ENCODE data around the gene ARRDC2. TPM values are rescaled to one million over a fixed set of nuclear protein-coding genes. Genes with fewer than 3 reads are reported as not detected.

The ARRDC2 gene
- polyA plus RNA-seq, 1 donor = 2.3 TPM

DNA sequence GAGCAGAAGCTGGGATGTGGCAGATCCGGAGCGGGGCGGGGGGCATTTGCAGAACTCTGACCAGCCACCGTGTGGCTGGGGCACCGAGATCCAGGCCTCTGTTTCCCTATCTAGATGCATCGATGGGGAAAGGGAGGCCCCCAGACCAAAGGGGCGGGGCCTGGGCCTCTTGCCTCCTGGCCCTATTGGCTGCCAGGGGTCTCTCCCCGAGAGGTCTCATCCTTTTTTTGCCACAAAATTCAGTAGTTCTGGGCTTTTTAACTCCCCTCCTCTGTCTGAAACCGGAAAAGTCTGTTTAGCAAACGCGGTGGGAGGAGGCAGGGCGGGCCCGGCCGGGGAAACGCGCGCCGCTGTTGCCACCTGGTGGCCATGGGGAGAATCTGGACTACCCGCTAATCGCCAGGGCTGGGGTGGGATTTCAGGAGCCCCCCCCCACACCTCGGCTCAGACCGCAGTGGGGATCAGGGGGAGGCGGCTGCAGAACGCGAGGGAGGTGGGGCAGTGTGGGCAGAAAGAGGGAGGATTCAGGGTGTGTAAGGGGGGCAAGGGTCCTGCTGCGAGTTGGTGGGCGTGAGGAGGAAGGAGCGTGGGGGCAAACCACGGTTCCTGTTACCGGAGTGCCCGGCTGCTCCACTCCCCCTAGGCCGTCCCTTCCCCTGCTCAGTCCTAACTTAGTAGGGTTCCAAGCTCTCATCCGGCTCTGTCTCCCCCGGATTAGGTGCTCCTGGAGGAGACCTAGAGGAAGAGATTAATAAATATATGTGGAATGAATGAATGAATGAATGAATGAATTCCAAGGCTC lies 50.4 kb downstream of the ARRDC2 start:
- DNase-seq = peak; percentile 83

- DNase-seq = no peak
These were observed 51.3 kb downstream of the ARRDC2 start for GRCh38 chr19:18059297-18059696.

DNA sequence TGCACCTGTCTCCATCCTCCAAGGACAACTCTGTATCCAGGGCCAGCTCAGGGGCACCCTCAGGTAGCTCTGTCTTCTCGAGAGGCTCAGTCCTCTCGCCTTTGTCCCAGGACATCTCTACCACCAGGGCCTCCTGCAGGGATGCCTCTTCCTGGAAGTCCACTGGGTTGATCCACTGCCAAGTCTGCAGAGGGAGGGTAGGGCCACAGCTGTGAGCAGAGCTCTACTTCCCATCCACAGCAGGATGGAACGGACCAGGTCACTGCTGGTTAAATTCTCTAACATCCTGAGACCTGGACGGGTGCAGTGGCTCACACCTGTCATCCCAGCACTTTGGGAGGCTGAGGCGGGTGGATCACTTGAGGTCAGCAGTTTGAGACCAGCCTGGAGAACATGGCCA lies 51.9 kb downstream of the ARRDC2 start:
- DNase-seq = no peak

DNA sequence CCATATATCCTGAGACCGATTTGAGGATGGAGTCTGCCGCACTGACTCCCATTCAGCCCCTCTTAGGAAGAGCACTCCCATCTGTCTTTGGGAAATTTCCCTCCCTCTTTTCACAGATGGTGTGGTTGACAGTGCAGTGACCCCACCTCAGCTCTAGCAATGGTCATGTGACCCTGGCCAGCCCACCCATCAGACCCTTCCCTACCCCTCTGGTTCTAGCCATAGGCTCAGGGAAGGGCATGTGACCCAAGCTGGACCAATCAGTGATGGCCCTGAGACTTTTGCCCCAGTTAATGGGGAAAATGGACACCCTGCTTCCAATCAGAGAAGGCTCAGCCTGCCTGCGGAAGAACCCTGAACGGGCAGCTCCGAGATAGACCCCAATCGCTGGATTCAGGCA lies 52.5 kb downstream of the ARRDC2 start:
- DNase-seq = no peak

GRCh38 chr19:18062028-18062427 lies 54.1 kb downstream of the ARRDC2 start:
- DNase-seq = no peak

GRCh38 chr19:18063463-18063862 lies 55.5 kb downstream of the ARRDC2 start:
- no peak for DNase-seq

Other genes with a start within 250 kb of the ARRDC2 start
- gene B3GNT3, start 213.0 kb upstream of the ARRDC2 start, polyA plus RNA-seq (ENCODE audit: insufficient read length) = 8.7 TPM
- 0.18 TPM for gene INSL3, start 186.7 kb upstream of the ARRDC2 start, polyA plus RNA-seq (ENCODE audit: insufficient read length)
- 4.3 TPM for gene JAK3, start 160.2 kb upstream of the ARRDC2 start, polyA plus RNA-seq (ENCODE audit: insufficient read length)
- 759 TPM for gene RPL18A, start 148.3 kb upstream of the ARRDC2 start, polyA plus RNA-seq (ENCODE audit: insufficient read length)
- gene SLC5A5, start 136.2 kb upstream of the ARRDC2 start, polyA plus RNA-seq (ENCODE audit: insufficient read length) = 0.12 TPM
- gene CCDC124, start 75.2 kb upstream of the ARRDC2 start, polyA plus RNA-seq (ENCODE audit: insufficient read length) = 43.6 TPM
- gene KCNN1, start 41.1 kb upstream of the ARRDC2 start, polyA plus RNA-seq (ENCODE audit: insufficient read length) = 5.6 TPM
- 0.28 TPM for gene IL12RB1, start 78.8 kb downstream of the ARRDC2 start, polyA plus RNA-seq (ENCODE audit: insufficient read length)
- gene MAST3, start 89.6 kb downstream of the ARRDC2 start, polyA plus RNA-seq (ENCODE audit: insufficient read length) = 6.3 TPM
- 27.1 TPM for gene PIK3R2, start 145.0 kb downstream of the ARRDC2 start, polyA plus RNA-seq (ENCODE audit: insufficient read length)
- gene IFI30, start 165.6 kb downstream of the ARRDC2 start, polyA plus RNA-seq (ENCODE audit: insufficient read length) = 11.3 TPM
- 8.6 TPM for gene MPV17L2, start 185.0 kb downstream of the ARRDC2 start, polyA plus RNA-seq (ENCODE audit: insufficient read length)
- 3.8 TPM for gene RAB3A, start 195.9 kb downstream of the ARRDC2 start, polyA plus RNA-seq (ENCODE audit: insufficient read length)
- gene PDE4C, start 218.3 kb downstream of the ARRDC2 start, polyA plus RNA-seq (ENCODE audit: insufficient read length) = 0.75 TPM

Data from left kidney (tissue), 2 donors.